Naive B cell (primary cell): Measurements from ENCODE around the gene ATG16L2. TPM values are rescaled to one million over a fixed set of nuclear protein-coding genes. Genes with fewer than 3 reads are reported as not detected.

Source experiments
- polyA plus RNA-seq, 6 donors: library from polyadenylated mRNA; unstranded; fragments of 300-500 nt; fragmentation: Illumina TruSeq; gene quantifications; one replicate each; pipeline ENCODE4 v1.2.3, GENCODE V29; 2021; ENCODE audit warnings: low read depth in 6 of 6

ATG16L2 gene
- polyA plus RNA-seq, 6 donors from 2014 or later: 19.1 to 35.5 (median 21.3) TPM

Other genes with a start within 250 kb of the ATG16L2 start
- under 1 TPM in 3 of 6 donors, not detected in 3; 0.18 to 0.44 (median 0.36) TPM for gene PDE2A, start 140.0 kb upstream of the ATG16L2 start, polyA plus RNA-seq
- 10 to 100 TPM in 5 of 6 donors, 1 to 10 TPM in 1; 3.3 to 30.2 (median 14.0) TPM for gene ARAP1, start 62.0 kb upstream of the ATG16L2 start, polyA plus RNA-seq
- gene STARD10, start 20.4 kb upstream of the ATG16L2 start, polyA plus RNA-seq: 10 to 100 TPM; 24.3 to 39.2 (median 30.7) TPM